ENCODE data around the gene ZMYND8. TPM values are rescaled to one million over a fixed set of nuclear protein-coding genes. Genes with fewer than 3 reads are reported as not detected.

Gene ZMYND8
- total and polyA plus RNA-seq, 2 experiments from 2014 or later = 10.2 to 12.4 TPM

DNA sequence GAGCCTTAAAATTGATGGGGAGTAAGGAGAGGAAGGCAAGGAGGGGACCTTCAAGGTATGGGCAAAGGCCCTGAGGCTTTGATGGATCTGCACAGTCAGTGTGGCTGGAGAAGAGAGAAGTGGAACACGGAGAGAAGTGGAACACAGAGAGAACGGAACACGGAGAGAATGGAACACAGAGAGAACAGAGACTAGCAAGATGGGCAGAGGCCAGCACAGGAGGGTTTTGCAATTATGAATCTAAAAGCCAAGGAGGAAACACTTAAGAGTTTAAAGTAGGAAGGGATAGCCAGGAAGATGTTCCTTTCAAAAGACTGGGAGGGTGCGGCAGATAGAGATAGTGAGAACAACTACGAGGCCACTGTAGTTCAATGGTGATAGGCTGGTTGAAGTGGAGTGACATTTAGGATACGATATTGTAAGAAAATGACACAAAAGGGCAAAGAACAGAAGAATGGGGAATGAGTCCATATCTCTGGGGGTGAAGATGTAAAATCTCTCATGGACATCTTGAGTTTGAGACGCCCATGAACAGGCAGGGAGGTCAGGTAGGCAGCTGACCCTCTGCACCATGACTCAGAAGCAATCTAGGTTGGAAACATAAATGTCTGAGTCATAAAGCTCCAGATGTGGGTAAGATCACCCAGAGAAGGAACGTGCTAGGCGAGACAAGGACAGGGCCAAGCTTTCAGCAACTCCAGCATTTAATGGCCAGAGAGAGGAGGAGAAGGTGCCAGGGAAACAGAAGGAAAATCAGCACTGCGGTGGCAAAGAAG lies 25.4 kb downstream of the ZMYND8 start:
- H3K4me3 ChIP-seq = no peak overlapping the region
- peaks cover 71% of the 10 kb centered on the region for H3K79me2 ChIP-seq (ENCODE audit: insufficient read depth)
- no peaks in the 10 kb centered on the region for H3K36me3 ChIP-seq (ENCODE audit: low read depth)
- H3F3A ChIP-seq (ENCODE audit: insufficient read depth) = peaks cover 63% of the 10 kb centered on the region
- H2AFZ ChIP-seq = no peak overlapping the region; the same call in 1 of the 2 replicates
- H3K9ac ChIP-seq = peak overlapping the region; percentile 55
- H3K27ac ChIP-seq = peak overlapping the region; percentile 94
- H3K9me2 ChIP-seq (ENCODE audit: insufficient read depth) = no peaks in the 10 kb centered on the region
- no peaks in the 10 kb centered on the region for H3K9me3 ChIP-seq (ENCODE audit: low read depth)
- no peak for TF ChIP-seq EZH2phosphoT487 (IDR thresholded peaks at IDR 0.05; ENCODE audit: insufficient read depth, low read depth)
- TF ChIP-seq EZH2 (IDR thresholded peaks at IDR 0.05; ENCODE audit: insufficient read depth, poor library complexity, severe bottlenecking) = no peak
- H4K20me1 ChIP-seq (ENCODE audit: insufficient read depth) = no peaks in the 10 kb centered on the region
- WGBS, 2 experiments (ENCODE audit: low coverage in 1 of 2, low lambda C conversion rate in 2 of 2, missing lambda C conversion rate in 2 of 2) = 30 to 33% methylated on average over 10 of the region's 10 CpGs
- DNase-seq = peak; percentile 95
- H3K4me1 ChIP-seq (ENCODE audit: insufficient read depth) = peaks cover 64% of the 10 kb centered on the region
- H3K27me3 ChIP-seq (replicated peaks; ENCODE audit: insufficient read depth) = no peaks in the 10 kb centered on the region
- H3K4me2 ChIP-seq (ENCODE audit: unreplicated experiment) = peak overlapping the region; percentile 19
- in situ Hi-C loops (cut with MboI) = no loop called here

DNA sequence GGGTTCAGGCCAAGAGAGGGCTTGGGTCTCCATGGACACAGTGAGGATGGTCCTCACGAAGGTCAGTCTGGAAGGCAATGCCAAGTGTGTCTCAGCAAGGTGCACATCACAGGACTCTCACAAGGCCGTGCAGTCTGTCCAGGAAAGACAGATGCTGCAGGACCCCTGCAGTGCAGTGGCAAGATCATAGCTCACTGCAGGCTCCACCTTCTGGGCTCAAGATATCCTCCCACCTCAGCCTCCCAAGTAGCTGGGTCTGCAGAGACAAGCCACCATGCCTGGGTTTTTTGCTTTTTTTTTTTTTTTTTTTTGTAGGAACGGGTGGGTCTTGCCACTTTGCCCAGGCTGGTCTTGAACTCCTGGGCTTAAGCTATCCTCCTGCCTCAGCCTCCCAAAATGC lies 26.4 kb downstream of the ZMYND8 start:
- Histone ChIP-seq H3K9me2 (ENCODE audit: insufficient read depth) (no peaks in the 10 kb centered on the region), H3K27ac (no peak overlapping the region), H2AFZ (no peak overlapping the region), H4K20me1 (ENCODE audit: insufficient read depth) (no peaks in the 10 kb centered on the region), H3F3A (ENCODE audit: insufficient read depth) (peaks cover 54% of the 10 kb centered on the region), H3K4me2 (ENCODE audit: unreplicated experiment) (no peak overlapping the region), H3K79me2 (ENCODE audit: insufficient read depth) (peaks cover 78% of the 10 kb centered on the region), H3K27me3 (replicated peaks; ENCODE audit: insufficient read depth) (no peaks in the 10 kb centered on the region), H3K4me1 (ENCODE audit: insufficient read depth) (peaks cover 54% of the 10 kb centered on the region), H3K9ac (no peak overlapping the region), H3K9me3 (ENCODE audit: low read depth) (no peaks in the 10 kb centered on the region), H3K4me3 (no peak overlapping the region), H3K36me3 (ENCODE audit: low read depth) (no peaks in the 10 kb centered on the region)
- no peak for DNase-seq
- TF ChIP-seq EZH2phosphoT487 (IDR thresholded peaks at IDR 0.05; ENCODE audit: insufficient read depth, low read depth) = no peak
- TF ChIP-seq EZH2 (IDR thresholded peaks at IDR 0.05; ENCODE audit: insufficient read depth, poor library complexity, severe bottlenecking) = no peak
- in situ Hi-C loops (cut with MboI) = no loop called here
- WGBS, 2 experiments (ENCODE audit: low coverage in 1 of 2, low lambda C conversion rate in 2 of 2, missing lambda C conversion rate in 2 of 2) = 86 to 94% methylated on average over 3 of the region's 3 CpGs

- Histone ChIP-seq H3F3A (ENCODE audit: insufficient read depth) (peaks cover 37% of the 10 kb centered on the region), H3K27ac (no peak overlapping the region), H2AFZ (no peak overlapping the region), H3K9ac (no peak overlapping the region), H3K4me3 (no peak overlapping the region), H3K4me2 (ENCODE audit: unreplicated experiment) (no peak overlapping the region), H3K36me3 (ENCODE audit: low read depth) (no peaks in the 10 kb centered on the region), H3K4me1 (ENCODE audit: insufficient read depth) (peaks cover 36% of the 10 kb centered on the region), H3K9me2 (ENCODE audit: insufficient read depth) (no peaks in the 10 kb centered on the region), H4K20me1 (ENCODE audit: insufficient read depth) (no peaks in the 10 kb centered on the region), H3K79me2 (ENCODE audit: insufficient read depth) (peaks cover 91% of the 10 kb centered on the region), H3K27me3 (replicated peaks; ENCODE audit: insufficient read depth) (no peaks in the 10 kb centered on the region), H3K9me3 (ENCODE audit: low read depth) (no peaks in the 10 kb centered on the region)
- in situ Hi-C loops (cut with MboI) = no loop called here
- TF ChIP-seq EZH2 (IDR thresholded peaks at IDR 0.05; ENCODE audit: insufficient read depth, poor library complexity, severe bottlenecking) = no peak
- TF ChIP-seq EZH2phosphoT487 (IDR thresholded peaks at IDR 0.05; ENCODE audit: insufficient read depth, low read depth) = no peak
- 81 to 88% methylated on average over 1 of the region's 1 CpG for WGBS, 2 experiments (ENCODE audit: low coverage in 1 of 2, low lambda C conversion rate in 2 of 2, missing lambda C conversion rate in 2 of 2)
- no peak for DNase-seq
Measured at GRCh38 chr20:47328129-47328528, 28.4 kb downstream of the ZMYND8 start.

DNA sequence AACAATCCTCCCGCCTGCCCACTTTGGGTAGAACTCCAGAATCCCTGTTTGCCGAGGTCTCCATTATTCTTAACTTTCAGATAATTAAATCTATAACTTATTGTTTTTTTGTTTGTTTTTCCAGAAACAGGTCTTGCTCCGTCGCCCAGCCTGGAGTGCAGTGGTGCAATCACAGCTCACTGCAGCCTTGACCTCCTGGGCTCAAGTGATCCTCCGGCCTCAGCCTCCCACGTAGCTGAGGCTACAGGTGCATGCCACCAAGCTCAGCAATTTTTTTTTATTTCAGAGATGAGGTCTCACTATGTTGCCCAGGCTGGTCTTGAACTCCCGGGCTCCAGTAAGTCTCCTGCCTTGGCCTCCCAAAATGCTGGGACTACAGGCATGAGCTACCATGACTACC lies 28.8 kb downstream of the ZMYND8 start:
- in situ Hi-C loops (cut with MboI) = no loop called here
- Histone ChIP-seq H3F3A (ENCODE audit: insufficient read depth) (peaks cover 33% of the 10 kb centered on the region), H3K9me2 (ENCODE audit: insufficient read depth) (no peaks in the 10 kb centered on the region), H3K27ac (no peak overlapping the region), H3K4me1 (ENCODE audit: insufficient read depth) (peaks cover 32% of the 10 kb centered on the region), H3K9ac (no peak overlapping the region), H4K20me1 (ENCODE audit: insufficient read depth) (no peaks in the 10 kb centered on the region), H3K4me2 (ENCODE audit: unreplicated experiment) (no peak overlapping the region), H3K27me3 (replicated peaks; ENCODE audit: insufficient read depth) (no peaks in the 10 kb centered on the region), H3K79me2 (ENCODE audit: insufficient read depth) (peaks cover 91% of the 10 kb centered on the region), H3K4me3 (no peak overlapping the region), H3K36me3 (ENCODE audit: low read depth) (no peaks in the 10 kb centered on the region), H3K9me3 (ENCODE audit: low read depth) (no peaks in the 10 kb centered on the region), H2AFZ (no peak overlapping the region)
- 97 to 99% methylated on average over 6 to 7 of the region's 7 CpGs for WGBS, 2 experiments (ENCODE audit: low coverage in 1 of 2, low lambda C conversion rate in 2 of 2, missing lambda C conversion rate in 2 of 2)
- no peak for TF ChIP-seq EZH2 (IDR thresholded peaks at IDR 0.05; ENCODE audit: insufficient read depth, poor library complexity, severe bottlenecking)
- no peak for TF ChIP-seq EZH2phosphoT487 (IDR thresholded peaks at IDR 0.05; ENCODE audit: insufficient read depth, low read depth)
- no peak for DNase-seq

Data from GM23248 (cell line).